ENCODE data around the gene MEIS1. TPM values are rescaled to one million over a fixed set of nuclear protein-coding genes. Genes with fewer than 3 reads are reported as not detected.

Gene MEIS1
- 1.6 to 2.0 TPM (median 1.7 TPM) in 5 replicates for total RNA-seq (2022; extraction: Qiagen RNA extraction)

DNA sequence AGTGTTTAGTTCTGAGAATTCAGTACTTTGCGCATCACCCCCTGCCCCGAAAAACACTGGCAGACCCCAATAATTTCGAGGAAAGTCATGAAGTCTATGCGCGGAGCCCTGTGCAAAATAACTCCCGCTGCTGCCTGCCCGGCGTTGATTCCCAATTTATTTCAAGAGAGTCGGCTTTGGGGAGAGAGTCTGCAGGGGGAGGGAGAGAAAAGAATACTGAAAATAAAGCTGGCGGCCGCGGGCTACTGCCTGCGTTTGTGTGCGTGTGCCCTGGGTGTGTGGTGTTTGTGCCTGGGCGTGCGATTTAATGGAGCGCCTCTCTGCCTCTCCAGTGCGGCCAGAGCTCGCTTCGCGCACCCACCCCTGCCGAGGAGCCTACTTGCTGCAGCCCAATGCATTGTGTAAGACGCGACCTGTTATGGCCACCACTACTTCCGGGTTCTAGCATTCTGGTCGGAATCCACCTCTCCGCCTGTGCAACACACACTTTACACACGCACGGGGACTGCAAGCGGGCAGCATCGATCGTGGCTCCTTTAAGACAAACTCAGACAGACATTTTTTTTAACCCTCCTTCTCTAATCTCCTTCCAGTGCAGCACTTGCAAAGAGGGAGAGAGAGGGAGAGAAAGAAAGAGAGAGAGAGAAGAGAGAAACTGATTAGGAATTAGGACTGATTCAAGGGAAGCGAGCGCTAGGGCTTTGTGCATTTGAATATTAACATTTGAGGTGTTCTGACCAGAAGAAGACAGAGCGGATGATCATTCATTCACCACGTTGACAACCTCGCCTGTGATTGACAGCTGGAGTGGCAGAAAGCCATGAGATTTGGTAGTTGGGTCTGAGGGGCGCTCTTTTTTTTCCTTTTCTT lies at the start of gene MEIS1:
Gene MEIS1 (plus strand): TSS at position 447 of the 870 bp plus-strand sequence. CDS start 732 bp downstream, outside the sequence.

